B cell (primary cell): Measurements from ENCODE around the gene TFAP2B. TPM values are rescaled to one million over a fixed set of nuclear protein-coding genes. Genes with fewer than 3 reads are reported as not detected.

Source experiments
- ATAC-seq: fragments of 200-7000 bp; cut with Tn5 transposase; one replicate; pipeline ENCODE4 v1.10.0; 2021; ENCODE audit warnings: low read depth, mild to moderate bottlenecking, moderate number of reproducible peaks, moderate library complexity
- CTCF ChIA-PET: fragments of 350-600 bp; sonication (Branson Sonifier 250); formaldehyde crosslinking; loops from one replicate; lab custom pipeline; 2021; ENCODE audit warnings: antibody characterized with exemption, inconsistent platforms; lab: Charles Lee
- POLR2A ChIA-PET: fragments of 350-600 bp; sonication (Branson Sonifier 250); formaldehyde crosslinking; loops from one replicate; lab custom pipeline; 2021; ENCODE audit warnings: antibody characterized with exemption; lab: Charles Lee
- DNase-seq: peaks from one replicate; pipeline ENCODE4 v3.0.0; 2013
- H2AFZ ChIP-seq: 2 replicates; pipeline ENCODE4 v1.6.1; 2012; ENCODE audit warnings: mild to moderate bottlenecking, low read depth, low read length; ENCODE audit not compliant: insufficient read depth, poor library complexity, severe bottlenecking
- H3K27ac ChIP-seq, 2 donors: 1 replicate in 1 of 2; 2 replicates in 1 of 2; pipeline ENCODE4 v1.5.1; 2012 to 2013; ENCODE audit warnings: low read length in 2 of 2, mild to moderate bottlenecking in 2 of 2, moderate library complexity in 1 of 2
- H3K27me3 ChIP-seq, 4 experiments: fragments of 200-600 bp in 1 of 4; sonication (generic) in 1 of 4; replicated peaks in 1 of 4; 1 replicate in 2 of 4; 2 replicates in 2 of 4; pipeline versions ENCODE4 v1.6.1 to v1.7.0; 2013 to 2016; ENCODE audit warnings: low read length in 3 of 4, mild to moderate bottlenecking in 2 of 4, mixed read lengths in 1 of 4, moderate library complexity in 1 of 4; ENCODE audit not compliant: insufficient read depth in 4 of 4, control insufficient read depth in 3 of 4; ENCODE audit errors: control extremely low read depth in 1 of 4
- H3K36me3 ChIP-seq, 2 experiments: replicated peaks in 1 of 2; 1 replicate in 1 of 2; 2 replicates in 1 of 2; pipeline versions ENCODE4 v1.6.1 to v1.7.1; 2013; ENCODE audit warnings: low read length in 1 of 2; ENCODE audit not compliant: insufficient read depth in 2 of 2, control insufficient read depth in 1 of 2; ENCODE audit errors: control extremely low read depth in 1 of 2, extremely low read depth in 1 of 2
- H3K4me1 ChIP-seq, 2 donors: fragments of 200-600 bp in 1 of 2; sonication (generic) in 1 of 2; 1 replicate in 1 of 2; 2 replicates in 1 of 2; pipeline versions ENCODE4 v1.5.1 to v1.6.1; 2013 to 2017; ENCODE audit warnings: low read length in 2 of 2; ENCODE audit not compliant: control insufficient read depth in 2 of 2, insufficient read depth in 2 of 2
- H3K4me2 ChIP-seq: replicated peaks from 2 replicates; pipeline ENCODE3; 2012; ENCODE audit warnings: mild to moderate bottlenecking, low read depth, low read length; ENCODE audit not compliant: poor library complexity, severe bottlenecking
- H3K4me3 ChIP-seq, 5 experiments: fragments of 200-600 bp in 1 of 5; sonication (generic) in 1 of 5; 1 replicate in 3 of 5; 2 replicates in 2 of 5; pipeline versions ENCODE4 v1.5.1 to v1.7.0; 2011 to 2016; ENCODE audit warnings: low read length in 4 of 5, mild to moderate bottlenecking in 4 of 5, low read depth in 2 of 5, control low read depth in 1 of 5, moderate library complexity in 1 of 5; ENCODE audit not compliant: insufficient read depth in 1 of 5; ENCODE audit errors: control extremely low read depth in 1 of 5, extremely low read depth in 1 of 5
- H3K79me2 ChIP-seq: fragments of 200-600 bp; sonication (generic); one replicate; pipeline ENCODE4 v1.6.0; 2016; ENCODE audit warnings: low read length; ENCODE audit not compliant: control insufficient read depth, insufficient read depth
- H3K9ac ChIP-seq: fragments of 200-600 bp; sonication (generic); 2 replicates; pipeline ENCODE4 v1.6.1; 2017; ENCODE audit warnings: mild to moderate bottlenecking, low read length, moderate library complexity
- H3K9me3 ChIP-seq, 3 donors: one replicate each; pipeline versions ENCODE4 v1.6.1 to v1.7.1; 2013; ENCODE audit warnings: low read length in 2 of 3; ENCODE audit not compliant: control insufficient read depth in 2 of 3, insufficient read depth in 1 of 3; ENCODE audit errors: control extremely low read depth in 1 of 3
- H4K20me1 ChIP-seq: 2 replicates; pipeline ENCODE4 v1.6.0; 2012; ENCODE audit warnings: mild to moderate bottlenecking, low read length; ENCODE audit not compliant: insufficient read depth, control insufficient read depth, poor library complexity, severe bottlenecking
- H3K27ac Mint-ChIP-seq: one replicate; pipeline ENCODE4 v1.8.0; 2021; ENCODE audit warnings: mixed read lengths
- H3K27me3 Mint-ChIP-seq: one replicate; pipeline ENCODE4 v1.8.0; 2021; ENCODE audit warnings: mixed read lengths
- H3K4me1 Mint-ChIP-seq: one replicate; pipeline ENCODE4 v1.8.0; 2021; ENCODE audit warnings: mixed read lengths
- H3K4me3 Mint-ChIP-seq: one replicate; pipeline ENCODE4 v1.8.0; 2021; ENCODE audit warnings: mixed read lengths
- H3K9me3 Mint-ChIP-seq: one replicate; pipeline ENCODE4 v1.8.0; 2022; ENCODE audit warnings: mixed read lengths; ENCODE audit not compliant: insufficient read depth
- EZH2 ChIP-seq: IDR thresholded peaks from 2 replicates; pipeline ENCODE4 v1.6.1; 2012; ENCODE audit warnings: borderline replicate concordance, low read depth, mild to moderate bottlenecking, moderate library complexity, low read length; ENCODE audit not compliant: insufficient read depth, poor library complexity, severe bottlenecking
- WGBS: methylation state at CpG from one replicate; pipeline ENCODE4 v1.1.5; 2013; ENCODE audit warnings: missing lambda C conversion rate; ENCODE audit not compliant: insufficient coverage; 5-methylcytosine and 5-hydroxymethylcytosine counted together
- intact Hi-C: fragments of 100-400 bp; cut with micrococcal nuclease; formaldehyde crosslinking; loops from one replicate; pipeline ENCODE4 v1.10.0; 2022
- polyA plus RNA-seq: library from polyadenylated mRNA; depleted of rRNA; stranded (reverse); fragments of >200 nt; gene quantifications from 2 replicates; pipeline ENCODE4 v1.2.3, GENCODE V29; 2012
- total RNA-seq, 2 donors: library from RNA; stranded (reverse); fragments of 120-200 nt in 1 of 2; gene quantifications; 1 replicate in 1 of 2; 2 replicates in 1 of 2; pipeline versions ENCODE4 v1.2.3 to v1.2.4, GENCODE V29; 2013 to 2022
- TF ChIP-seq, protein P1 (sequence below): fragments of 200-600 bp; IDR thresholded peaks from one replicate; pipeline ENCODE4 v1.8.0; 2022; ENCODE audit warnings: antibody characterized with exemption, mild to moderate bottlenecking

The TFAP2B gene
- total and polyA plus RNA-seq, 2 donors (not counting 1 experiment from before 2014, with no cell fraction given): not detected

DNA sequence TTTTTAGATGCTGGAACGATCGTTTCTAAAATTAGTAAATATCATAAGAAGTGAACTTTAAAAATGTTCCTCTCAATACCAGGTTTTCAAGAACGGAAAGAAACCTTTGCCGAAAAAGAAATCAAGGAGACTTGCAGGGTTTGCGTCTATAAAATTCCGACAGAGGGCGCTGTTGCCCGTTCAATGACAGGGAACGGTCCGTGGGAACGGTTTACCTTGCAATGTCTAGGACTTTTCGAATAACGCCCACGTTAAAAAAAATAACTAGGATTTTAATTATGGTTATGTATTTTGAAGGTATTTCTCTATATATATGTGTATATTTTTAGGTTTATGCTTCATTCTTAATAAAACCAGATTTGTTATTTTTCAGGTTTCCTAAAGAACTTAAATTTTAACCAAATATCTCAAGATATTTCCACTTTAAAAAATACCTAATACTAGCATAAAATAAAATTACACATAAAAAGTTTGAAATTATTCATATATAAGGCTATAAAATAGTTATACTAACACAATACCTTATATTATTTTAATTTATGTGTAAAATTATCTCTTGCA, 2.5 kb upstream of the TFAP2B start:
- Mint-ChIP-seq H3K27ac (no peak overlapping the region), H3K4me1 (peaks cover 18% of the 10 kb centered on the region), H3K4me3 (peak overlapping the region; percentile 88), H3K9me3 (no peaks in the 10 kb centered on the region), H3K27me3 (peaks cover 57% of the 10 kb centered on the region)
- no peaks in the 10 kb centered on the region for H3K79me2 ChIP-seq
- H3K4me1 ChIP-seq: peaks cover 8 to 19% of the 10 kb centered on the region in 2 donors
- peak; percentile 28 for ATAC-seq
- intact Hi-C loops: loop anchor here (5.0 to 10.0 kb wide), 2 partner anchors 536 to 1039 kb away; no protein-coding TSS in a partner anchor
- H3K27ac ChIP-seq: no peak overlapping the region
- TF ChIP-seq, protein P1, sequence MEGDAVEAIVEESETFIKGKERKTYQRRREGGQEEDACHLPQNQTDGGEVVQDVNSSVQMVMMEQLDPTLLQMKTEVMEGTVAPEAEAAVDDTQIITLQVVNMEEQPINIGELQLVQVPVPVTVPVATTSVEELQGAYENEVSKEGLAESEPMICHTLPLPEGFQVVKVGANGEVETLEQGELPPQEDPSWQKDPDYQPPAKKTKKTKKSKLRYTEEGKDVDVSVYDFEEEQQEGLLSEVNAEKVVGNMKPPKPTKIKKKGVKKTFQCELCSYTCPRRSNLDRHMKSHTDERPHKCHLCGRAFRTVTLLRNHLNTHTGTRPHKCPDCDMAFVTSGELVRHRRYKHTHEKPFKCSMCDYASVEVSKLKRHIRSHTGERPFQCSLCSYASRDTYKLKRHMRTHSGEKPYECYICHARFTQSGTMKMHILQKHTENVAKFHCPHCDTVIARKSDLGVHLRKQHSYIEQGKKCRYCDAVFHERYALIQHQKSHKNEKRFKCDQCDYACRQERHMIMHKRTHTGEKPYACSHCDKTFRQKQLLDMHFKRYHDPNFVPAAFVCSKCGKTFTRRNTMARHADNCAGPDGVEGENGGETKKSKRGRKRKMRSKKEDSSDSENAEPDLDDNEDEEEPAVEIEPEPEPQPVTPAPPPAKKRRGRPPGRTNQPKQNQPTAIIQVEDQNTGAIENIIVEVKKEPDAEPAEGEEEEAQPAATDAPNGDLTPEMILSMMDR: peak; percentile 86
- no peak for TF ChIP-seq EZH2
- H3K4me3 ChIP-seq: peak overlapping the region; percentile 40 to 87 (median 53)
- WGBS: 0% methylated on average over 8 of the region's 14 CpGs
- ChIA-PET POLR2A (no interaction called here), CTCF (interaction anchor here (0.6 to 4.9 kb wide), 5 partner anchors 13 to 1205 kb away, joined by 3 to 23 read pairs (median 3); no protein-coding TSS in a partner anchor)
- no peaks in the 10 kb centered on the region for H3K36me3 ChIP-seq
- H3K9ac ChIP-seq: peak overlapping the region; percentile 62
- no peaks in the 10 kb centered on the region for H4K20me1 ChIP-seq
- peak; percentile 67 for DNase-seq
- H2AFZ ChIP-seq: peak overlapping the region; percentile 61
- H3K9me3 ChIP-seq: peaks cover 0 to 5% (median 0%) of the 10 kb centered on the region in 3 donors
- H3K4me2 ChIP-seq: peak overlapping the region; percentile 64
- H3K27me3 ChIP-seq: peaks cover 1 to 41% (median 29%) of the 10 kb centered on the region in 4 experiments
